ENCODE results near the gene PTGER4. TPM values are rescaled to one million over a fixed set of nuclear protein-coding genes. Genes with fewer than 3 reads are reported as not detected.
"Not testable (repeated sequence)": the region's sequence is repeated elsewhere in the genome, so short reads cannot be mapped to it uniquely, and the experiment has no call there.

The PTGER4 gene
- total RNA-seq, 2 experiments from 2014 or later = 45.7 to 46.8 TPM

GRCh38 chr5:40654377-40654991, 25.2 kb upstream of the PTGER4 start:
- CTCF ChIA-PET = interaction anchor here (0.7 to 1.5 kb wide), 3 partner anchors 21 to 32 kb away, joined by 3 to 5 read pairs (median 3); no protein-coding TSS in a partner anchor
- Mint-ChIP-seq H3K27me3 (no peaks in the 10 kb centered on the region), H3K9me3 (peaks cover 16% of the 10 kb centered on the region), H3K36me3 (ENCODE audit: low read depth) (peaks cover 23% of the 10 kb centered on the region), H3K4me1 (peaks cover 82% of the 10 kb centered on the region), H3K4me3 (peak overlapping the region; percentile 78), H3K27ac (peak overlapping the region; percentile 93)
- POLR2A ChIA-PET = interaction anchor here (0.7 kb wide), 1 partner anchor 63 kb away, joined by 11 read pairs; no protein-coding TSS in a partner anchor
- no peak for DNase-seq

GRCh38 chr5:40655138-40655537, 24.6 kb upstream of the PTGER4 start:
- CTCF ChIA-PET = interaction anchor here (0.7 to 1.5 kb wide), 4 partner anchors 20 to 115 kb away, joined by 3 to 5 read pairs (median 3); no protein-coding TSS in a partner anchor
- H3K36me3 Mint-ChIP-seq (ENCODE audit: low read depth) = peaks cover 17% of the 10 kb centered on the region
- peaks cover 76% of the 10 kb centered on the region for H3K4me1 Mint-ChIP-seq

GRCh38 chr5:40656091-40656490, 23.6 kb upstream of the PTGER4 start:
- CTCF ChIA-PET = interaction anchor here (0.9 to 1.5 kb wide), 3 partner anchors 19 to 116 kb away, joined by 3 read pairs; no protein-coding TSS in a partner anchor
- POLR2A ChIA-PET = not testable (repeated sequence)
- H3K4me1 Mint-ChIP-seq = peaks cover 67% of the 10 kb centered on the region

More at GRCh38 chr5:40655138-40655537, 24.6 kb upstream of the PTGER4 start:
- Mint-ChIP-seq H3K27ac (peak overlapping the region; percentile 93), H3K4me3 (peak overlapping the region; percentile 78), H3K27me3 (no peaks in the 10 kb centered on the region), H3K9me3 (peaks cover 16% of the 10 kb centered on the region)
- no peak for DNase-seq
- POLR2A ChIA-PET = interaction anchor here (0.7 kb wide), 1 partner anchor 64 kb away, joined by 11 read pairs; no protein-coding TSS in a partner anchor

GRCh38 chr5:40656766-40657165, 22.9 kb upstream of the PTGER4 start:
- no peak for DNase-seq
- Mint-ChIP-seq H3K36me3 (ENCODE audit: low read depth) (peaks cover 13% of the 10 kb centered on the region), H3K4me1 (peaks cover 64% of the 10 kb centered on the region), H3K27me3 (no peaks in the 10 kb centered on the region), H3K27ac (no peak overlapping the region), H3K9me3 (peaks cover 16% of the 10 kb centered on the region), H3K4me3 (no peak overlapping the region)
- POLR2A ChIA-PET = no interaction called here
- CTCF ChIA-PET = no interaction called here

More at GRCh38 chr5:40656091-40656490, 23.6 kb upstream of the PTGER4 start:
- H3K27ac Mint-ChIP-seq, H3K4me3 Mint-ChIP-seq, H3K27me3 Mint-ChIP-seq, DNase-seq: not testable (repeated sequence)
- H3K9me3 Mint-ChIP-seq = peaks cover 16% of the 10 kb centered on the region
- H3K36me3 Mint-ChIP-seq (ENCODE audit: low read depth) = peaks cover 13% of the 10 kb centered on the region

DNA sequence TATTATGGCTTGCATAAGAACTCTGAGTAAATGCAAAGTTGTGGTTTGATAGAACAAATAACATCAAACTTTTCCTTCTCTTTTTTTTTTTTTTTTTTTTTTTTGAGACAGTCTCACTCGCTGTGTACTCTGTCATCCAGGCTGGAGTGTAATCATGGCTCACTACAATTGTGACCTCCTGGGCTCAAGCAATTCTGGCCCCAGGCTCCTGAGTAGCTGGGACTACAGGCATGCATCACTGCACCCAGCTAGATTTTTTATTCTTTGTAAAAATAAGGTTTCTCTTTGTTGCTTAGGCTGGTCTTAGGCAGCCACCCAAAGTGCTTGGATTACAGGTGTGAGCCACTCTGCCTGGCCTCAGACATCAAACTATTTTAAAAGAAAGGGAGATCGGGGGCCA, 19.0 kb upstream of the PTGER4 start:
- POLR2A ChIA-PET = interaction anchor here (0.6 kb wide), 1 partner anchor 332 kb away, joined by 4 read pairs; no protein-coding TSS in a partner anchor
- H3K36me3 Mint-ChIP-seq (ENCODE audit: low read depth) = peaks cover 10% of the 10 kb centered on the region
- CTCF ChIA-PET = no interaction called here

GRCh38 chr5:40665635-40666298, 13.9 kb upstream of the PTGER4 start:
- peaks cover 3% of the 10 kb centered on the region for H3K36me3 Mint-ChIP-seq (ENCODE audit: low read depth)
- CTCF ChIA-PET = no interaction called here
- no peak overlapping the region for H3K4me3 Mint-ChIP-seq
- H3K9me3 Mint-ChIP-seq = peaks cover 2% of the 10 kb centered on the region
- no peak overlapping the region for H3K27ac Mint-ChIP-seq
- H3K27me3 Mint-ChIP-seq = no peaks in the 10 kb centered on the region
- POLR2A ChIA-PET = no interaction called here
- DNase-seq = no peak
- peaks cover 23% of the 10 kb centered on the region for H3K4me1 Mint-ChIP-seq

More for the DNA sequence above, 19.0 kb upstream of the PTGER4 start:
- Mint-ChIP-seq H3K27me3 (no peaks in the 10 kb centered on the region), H3K9me3 (peaks cover 16% of the 10 kb centered on the region), H3K27ac (no peak overlapping the region), H3K4me1 (peaks cover 33% of the 10 kb centered on the region), H3K4me3 (no peak overlapping the region)
- no peak for DNase-seq

- ChIA-PET POLR2A (no interaction called here), CTCF (no interaction called here)
- Mint-ChIP-seq H3K27me3 (no peaks in the 10 kb centered on the region), H3K4me3 (no peak overlapping the region), H3K9me3 (peaks cover 2% of the 10 kb centered on the region), H3K4me1 (peaks cover 29% of the 10 kb centered on the region), H3K36me3 (ENCODE audit: low read depth) (peaks cover 3% of the 10 kb centered on the region), H3K27ac (no peak overlapping the region)
- no peak for DNase-seq
Measured at GRCh38 chr5:40666657-40667056, 13.1 kb upstream of the PTGER4 start.

- no peaks in the 10 kb centered on the region for H3K27me3 Mint-ChIP-seq
- peaks cover 2% of the 10 kb centered on the region for H3K9me3 Mint-ChIP-seq
- ChIA-PET POLR2A (no interaction called here), CTCF (no interaction called here)
- H3K27ac Mint-ChIP-seq = no peak overlapping the region
- H3K4me3 Mint-ChIP-seq = no peak overlapping the region
- peaks cover 3% of the 10 kb centered on the region for H3K36me3 Mint-ChIP-seq (ENCODE audit: low read depth)
- peaks cover 34% of the 10 kb centered on the region for H3K4me1 Mint-ChIP-seq
- no peak for DNase-seq
Measured at GRCh38 chr5:40667161-40667663, 12.5 kb upstream of the PTGER4 start.

- ChIA-PET CTCF (interaction anchor here (0.5 to 1.3 kb wide), 6 partner anchors 11 to 1352 kb away, joined by 3 to 5 read pairs (median 4); partner anchors contain the start of gene PTGER4), POLR2A (no interaction called here)
- H3K4me3 Mint-ChIP-seq = no peak overlapping the region
- peaks cover 57% of the 10 kb centered on the region for H3K4me1 Mint-ChIP-seq
- no peak for DNase-seq
- H3K36me3 Mint-ChIP-seq (ENCODE audit: low read depth) = peaks cover 3% of the 10 kb centered on the region
- no peaks in the 10 kb centered on the region for H3K27me3 Mint-ChIP-seq
- H3K27ac Mint-ChIP-seq = no peak overlapping the region
- H3K9me3 Mint-ChIP-seq = peaks cover 6% of the 10 kb centered on the region
Measured at GRCh38 chr5:40669606-40670390, 9.9 kb upstream of the PTGER4 start.

GRCh38 chr5:40672425-40672824, 7.3 kb upstream of the PTGER4 start:
- ChIA-PET POLR2A (no interaction called here), CTCF (interaction anchor here (1.6 kb wide), 1 partner anchor 18 kb away, joined by 4 read pairs; no protein-coding TSS in a partner anchor)
- no peaks in the 10 kb centered on the region for H3K27me3 Mint-ChIP-seq
- peaks cover 3% of the 10 kb centered on the region for H3K36me3 Mint-ChIP-seq (ENCODE audit: low read depth)
- H3K9me3 Mint-ChIP-seq = peaks cover 6% of the 10 kb centered on the region
- peaks cover 76% of the 10 kb centered on the region for H3K4me1 Mint-ChIP-seq
- no peak overlapping the region for H3K4me3 Mint-ChIP-seq
- H3K27ac Mint-ChIP-seq = no peak overlapping the region
- no peak for DNase-seq

DNA sequence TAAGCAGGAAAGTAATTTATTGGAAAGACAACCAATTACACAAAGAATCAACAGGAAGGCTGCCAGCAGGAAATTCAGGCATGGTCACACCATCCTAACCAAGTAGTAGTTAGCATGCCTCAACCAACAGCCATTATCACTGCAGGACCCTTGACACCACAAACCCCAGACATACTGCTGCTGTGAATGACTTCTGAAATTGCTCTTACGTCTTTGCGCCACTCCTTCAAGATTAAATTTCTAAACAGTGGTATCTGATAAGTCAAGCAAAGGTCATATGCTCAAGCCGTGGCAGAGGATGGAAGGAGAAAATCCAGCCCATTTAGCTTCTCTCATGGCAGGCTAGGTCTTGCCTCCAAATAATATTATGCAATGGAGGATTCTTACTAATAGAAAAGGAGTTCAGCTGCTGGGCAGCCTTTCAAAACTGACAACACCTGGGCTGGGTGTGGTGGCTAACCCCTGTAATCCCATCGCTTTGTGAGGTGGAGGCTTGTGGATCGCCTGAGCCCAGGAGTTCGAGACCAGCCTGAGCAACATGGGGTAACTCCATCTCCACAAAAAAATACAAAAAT, 5.0 kb upstream of the PTGER4 start:
- CTCF ChIA-PET = interaction anchor here (0.7 to 1.0 kb wide), 2 partner anchors 19 to 190 kb away, joined by 3 read pairs; no protein-coding TSS in a partner anchor
- POLR2A ChIA-PET = no interaction called here
- H3K27me3 Mint-ChIP-seq = no peaks in the 10 kb centered on the region
- H3K36me3 Mint-ChIP-seq (ENCODE audit: low read depth) = peaks cover 5% of the 10 kb centered on the region
- H3K4me1 Mint-ChIP-seq = peaks cover 81% of the 10 kb centered on the region
- H3K9me3 Mint-ChIP-seq = peaks cover 6% of the 10 kb centered on the region
- no peak for DNase-seq
- H3K4me3 Mint-ChIP-seq = no peak overlapping the region
- no peak overlapping the region for H3K27ac Mint-ChIP-seq

DNA sequence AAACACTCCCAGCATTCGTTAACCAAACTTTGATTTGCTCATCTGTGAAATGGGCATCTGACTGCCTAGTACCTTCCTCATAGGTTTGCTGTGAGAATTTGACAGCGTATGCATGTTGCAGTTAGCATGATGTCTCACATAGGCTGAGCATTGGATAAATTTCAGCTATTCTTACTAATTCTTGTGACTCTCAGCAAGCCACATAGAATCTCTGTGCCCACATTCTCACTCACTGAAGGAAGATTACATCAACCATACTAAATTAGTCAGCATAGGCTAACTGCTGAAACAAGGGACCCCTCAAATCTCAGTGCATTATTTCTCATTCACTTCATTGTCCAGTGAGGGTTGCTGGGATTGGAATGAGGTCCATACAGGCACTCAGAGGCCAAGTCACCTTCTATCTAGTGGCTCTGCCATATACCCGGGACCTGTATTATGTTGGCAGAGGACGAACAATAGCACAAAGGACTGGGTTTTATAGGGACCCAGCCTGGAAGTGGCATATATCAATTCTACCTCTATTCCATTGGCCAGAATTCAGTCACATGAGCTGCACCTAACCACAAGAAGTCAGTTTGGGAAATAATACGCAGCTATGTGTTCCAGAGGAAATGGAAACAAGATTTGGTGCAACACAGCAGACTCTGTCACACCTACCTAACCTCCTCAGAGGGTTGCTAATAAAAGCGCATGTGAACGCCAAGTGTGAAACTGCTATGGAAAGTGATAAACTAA, 4.2 kb upstream of the PTGER4 start:
- H3K36me3 Mint-ChIP-seq (ENCODE audit: low read depth) = peaks cover 5% of the 10 kb centered on the region
- CTCF ChIA-PET = interaction anchor here (0.7 to 1.0 kb wide), 2 partner anchors 20 to 190 kb away, joined by 3 read pairs; no protein-coding TSS in a partner anchor
- POLR2A ChIA-PET = no interaction called here
- H3K4me1 Mint-ChIP-seq = peaks cover 72% of the 10 kb centered on the region
- H3K27me3 Mint-ChIP-seq = no peaks in the 10 kb centered on the region
- no peak for DNase-seq
- peak overlapping the region; percentile 4 for H3K4me3 Mint-ChIP-seq
- H3K27ac Mint-ChIP-seq = peak overlapping the region; percentile 60
- H3K9me3 Mint-ChIP-seq = peaks cover 4% of the 10 kb centered on the region
